ENCODE data around the gene GLYR1.

Gene GLYR1

GRCh38 chr16:4814046-4814445, 33.0 kb downstream of the GLYR1 start:
- TF ChIP-seq FOXA1 (IDR thresholded peaks at IDR 0.05) (no peak), HDGF (IDR thresholded peaks at IDR 0.05; ENCODE audit: borderline replicate concordance) (no peak), FOXM1 (IDR thresholded peaks at IDR 0.05; ENCODE audit: borderline replicate concordance) (no peak)
- POLR2A ChIA-PET, result no interaction called here
- CTCF ChIA-PET, result interaction anchor here (0.7 kb wide), 1 partner anchor 211 kb away, joined by 3 read pairs; no protein-coding TSS in a partner anchor
- no peak for DNase-seq (ENCODE audit: extremely low spot score)

GRCh38 chr16:4813251-4814003, 33.7 kb downstream of the GLYR1 start:
- POLR2A ChIA-PET, result no interaction called here
- no peak for TF ChIP-seq HDGF (IDR thresholded peaks at IDR 0.05; ENCODE audit: borderline replicate concordance)
- TF ChIP-seq BHLHE40 (IDR thresholded peaks at IDR 0.05; ENCODE audit: borderline replicate concordance), result no peak
- no peak for TF ChIP-seq FOXK2 (IDR thresholded peaks at IDR 0.05)
- TF ChIP-seq TARDBP (IDR thresholded peaks at IDR 0.05), result no peak
- TF ChIP-seq LEF1 (IDR thresholded peaks at IDR 0.05; ENCODE audit: borderline replicate concordance), result no peak
- no peak for TF ChIP-seq L3MBTL2 (conservative IDR thresholded peaks at IDR 0.05)
- no peak for TF ChIP-seq ZNF384 (IDR thresholded peaks at IDR 0.05)
- TF ChIP-seq ELF4 (IDR thresholded peaks at IDR 0.05), result no peak
- TF ChIP-seq FOXM1 (IDR thresholded peaks at IDR 0.05; ENCODE audit: borderline replicate concordance), result no peak
- no peak for TF ChIP-seq SP1 (IDR thresholded peaks at IDR 0.05)
- no peak for TF ChIP-seq FOXA1 (IDR thresholded peaks at IDR 0.05)
- TF ChIP-seq CTBP1 (IDR thresholded peaks at IDR 0.05; ENCODE audit: borderline replicate concordance), result no peak
- TF ChIP-seq ARNT (IDR thresholded peaks at IDR 0.05), result no peak
- TF ChIP-seq PKNOX1 (IDR thresholded peaks at IDR 0.05), result no peak
- TF ChIP-seq SUZ12 (IDR thresholded peaks at IDR 0.05), result no peak
- no peak for DNase-seq (ENCODE audit: extremely low spot score)
- CTCF ChIA-PET, result interaction anchor here (0.7 kb wide), 1 partner anchor 211 kb away, joined by 3 read pairs; no protein-coding TSS in a partner anchor

- no peak for DNase-seq (ENCODE audit: extremely low spot score)
- ChIA-PET POLR2A (no interaction called here), CTCF (interaction anchor here (0.8 kb wide), 1 partner anchor 23 kb away, joined by 3 read pairs; no protein-coding TSS in a partner anchor)
- TF ChIP-seq L3MBTL2 (conservative IDR thresholded peaks at IDR 0.05), result no peak
- TF ChIP-seq HDGF (IDR thresholded peaks at IDR 0.05; ENCODE audit: borderline replicate concordance), result no peak
- no peak for TF ChIP-seq NFRKB (IDR thresholded peaks at IDR 0.05)
- TF ChIP-seq ELF4 (IDR thresholded peaks at IDR 0.05), result no peak
- no peak for TF ChIP-seq ZNF384 (IDR thresholded peaks at IDR 0.05)
- TF ChIP-seq SUZ12 (IDR thresholded peaks at IDR 0.05), result no peak
- TF ChIP-seq FOXA1 (IDR thresholded peaks at IDR 0.05), result no peak
- no peak for TF ChIP-seq TARDBP (IDR thresholded peaks at IDR 0.05)
- no peak for TF ChIP-seq CTBP1 (IDR thresholded peaks at IDR 0.05; ENCODE audit: borderline replicate concordance)
- no peak for TF ChIP-seq BHLHE40 (IDR thresholded peaks at IDR 0.05; ENCODE audit: borderline replicate concordance)
- TF ChIP-seq SP1 (IDR thresholded peaks at IDR 0.05), result no peak
- no peak for TF ChIP-seq ARNT (IDR thresholded peaks at IDR 0.05)
- TF ChIP-seq LEF1 (IDR thresholded peaks at IDR 0.05; ENCODE audit: borderline replicate concordance), result no peak
- no peak for TF ChIP-seq PKNOX1 (IDR thresholded peaks at IDR 0.05)
- no peak for TF ChIP-seq FOXM1 (IDR thresholded peaks at IDR 0.05; ENCODE audit: borderline replicate concordance)
- TF ChIP-seq FOXK2 (IDR thresholded peaks at IDR 0.05), result no peak
Observed at GRCh38 chr16:4811773-4812172, 35.3 kb downstream of the GLYR1 start.

- TF ChIP-seq ELF4 (IDR thresholded peaks at IDR 0.05) (no peak), CTBP1 (IDR thresholded peaks at IDR 0.05; ENCODE audit: borderline replicate concordance) (no peak), SUZ12 (IDR thresholded peaks at IDR 0.05) (no peak), BHLHE40 (IDR thresholded peaks at IDR 0.05; ENCODE audit: borderline replicate concordance) (no peak), FOXA1 (IDR thresholded peaks at IDR 0.05) (no peak), TARDBP (IDR thresholded peaks at IDR 0.05) (no peak), ZNF384 (IDR thresholded peaks at IDR 0.05) (no peak), ARNT (IDR thresholded peaks at IDR 0.05) (no peak), SP1 (IDR thresholded peaks at IDR 0.05) (no peak), FOXM1 (IDR thresholded peaks at IDR 0.05; ENCODE audit: borderline replicate concordance) (no peak), PKNOX1 (IDR thresholded peaks at IDR 0.05) (no peak), FOXK2 (IDR thresholded peaks at IDR 0.05) (no peak), L3MBTL2 (conservative IDR thresholded peaks at IDR 0.05) (no peak)
- no peak for DNase-seq (ENCODE audit: extremely low spot score)
- POLR2A ChIA-PET, result no interaction called here
- CTCF ChIA-PET, result no interaction called here
Observed at GRCh38 chr16:4811242-4811641, 35.8 kb downstream of the GLYR1 start.

GRCh38 chr16:4806280-4806679, 40.8 kb downstream of the GLYR1 start:
- ChIA-PET CTCF (no interaction called here), POLR2A (no interaction called here)
- TF ChIP-seq ZNF384 (IDR thresholded peaks at IDR 0.05) (no peak), FOXA1 (IDR thresholded peaks at IDR 0.05) (no peak), NFRKB (IDR thresholded peaks at IDR 0.05) (no peak), PKNOX1 (IDR thresholded peaks at IDR 0.05) (no peak), CTBP1 (IDR thresholded peaks at IDR 0.05; ENCODE audit: borderline replicate concordance) (no peak), SP1 (IDR thresholded peaks at IDR 0.05) (no peak), FOXM1 (IDR thresholded peaks at IDR 0.05; ENCODE audit: borderline replicate concordance) (no peak), SUZ12 (IDR thresholded peaks at IDR 0.05) (no peak), HDGF (IDR thresholded peaks at IDR 0.05; ENCODE audit: borderline replicate concordance) (no peak), LEF1 (IDR thresholded peaks at IDR 0.05; ENCODE audit: borderline replicate concordance) (no peak), L3MBTL2 (conservative IDR thresholded peaks at IDR 0.05) (no peak), ARNT (IDR thresholded peaks at IDR 0.05) (no peak)
- no peak for DNase-seq (ENCODE audit: extremely low spot score)

Measured in HEK293T (cell line).